ENCODE data around the gene UBE2D4.

GRCh38 chr7:43926798-43927123 lies 525 bp downstream of the UBE2D4 start:
- TF ChIP-seq POLR2A (IDR thresholded peaks at IDR 0.05) = no peak
- TF ChIP-seq CTCF (IDR thresholded peaks at IDR 0.05) = no peak

Data from thyroid gland (tissue), 4 donors.